T-cell (primary cell): Measurements from ENCODE around the gene IQGAP1. TPM values are rescaled to one million over a fixed set of nuclear protein-coding genes. Genes with fewer than 3 reads are reported as not detected.

Experiments
- ATAC-seq, 4 experiments: fragments of 200-7000 bp in 3 of 4; fragments of 150-1000 bp in 1 of 4; cut with Tn5 transposase; replicated peaks in 1 of 4; 1 replicate in 3 of 4; 2 replicates in 1 of 4; pipeline ENCODE4 v1.10.0; 2021; ENCODE audit warnings: moderate library complexity in 3 of 4, mild to moderate bottlenecking in 2 of 4, moderate number of reproducible peaks in 1 of 4
- CTCF ChIA-PET, 2 donors: fragments of 300-600 bp; sonication (Branson Sonifier 250); formaldehyde crosslinking; loops; one replicate each; lab custom pipeline; 2022; ENCODE audit warnings: antibody characterized with exemption in 2 of 2; lab: Charles Lee
- POLR2A ChIA-PET, 2 donors: fragments of 300-600 bp; sonication (Branson Sonifier 250); formaldehyde crosslinking; loops; one replicate each; lab custom pipeline; 2022; ENCODE audit warnings: antibody characterized with exemption in 2 of 2; lab: Charles Lee
- DNase-seq, 35 experiments: peaks; one replicate each; pipeline versions ENCODE4 v3.0.0 to v3.0.0-alpha.2; 2013 to 2023
- H3K27ac ChIP-seq: one replicate; pipeline ENCODE4 v1.5.1; 2013; ENCODE audit warnings: low read length
- H3K27me3 ChIP-seq, 2 experiments: replicated peaks in 1 of 2; 1 replicate in 1 of 2; 2 replicates in 1 of 2; pipeline versions ENCODE4 v1.6.1 to v1.7.0; 2013; ENCODE audit warnings: low read length in 1 of 2, mixed read lengths in 1 of 2; ENCODE audit not compliant: control insufficient read depth in 2 of 2, insufficient read depth in 2 of 2; ENCODE audit errors: extremely low read depth in 1 of 2
- H3K36me3 ChIP-seq, 2 donors: 1 replicate in 1 of 2; 2 replicates in 1 of 2; pipeline versions ENCODE4 v1.6.1 to v1.7.0; 2013; ENCODE audit warnings: low read length in 1 of 2; ENCODE audit not compliant: control insufficient read depth in 2 of 2, insufficient read depth in 1 of 2; ENCODE audit errors: extremely low read depth in 1 of 2
- H3K4me1 ChIP-seq, 2 experiments: 1 replicate in 1 of 2; 2 replicates in 1 of 2; pipeline versions ENCODE4 v1.6.1 to v1.7.0; 2013; ENCODE audit warnings: low read length in 2 of 2, mixed read lengths in 1 of 2; ENCODE audit not compliant: insufficient read depth in 2 of 2, control insufficient read depth in 1 of 2; ENCODE audit errors: extremely low read depth in 1 of 2
- H3K4me3 ChIP-seq, 2 donors: 1 replicate in 1 of 2; 2 replicates in 1 of 2; pipeline versions ENCODE4 v1.5.1 to v1.7.0; 2013; ENCODE audit warnings: mild to moderate bottlenecking in 2 of 2, low read length in 1 of 2, moderate library complexity in 1 of 2; ENCODE audit not compliant: control insufficient read depth in 1 of 2; ENCODE audit errors: extremely low read depth in 1 of 2
- H3K9me3 ChIP-seq: 2 replicates; pipeline ENCODE4 v1.7.0; 2013
- H3K27ac Mint-ChIP-seq, 2 donors: one replicate each; pipeline ENCODE4 v1.8.0; 2020 to 2021; ENCODE audit warnings: mild to moderate bottlenecking in 2 of 2, mixed read lengths in 2 of 2
- H3K27me3 Mint-ChIP-seq, 2 donors: one replicate each; pipeline ENCODE4 v1.8.0; 2021 to 2022; ENCODE audit warnings: mixed read lengths in 2 of 2
- H3K36me3 Mint-ChIP-seq: one replicate; pipeline ENCODE4 v1.8.0; 2021; ENCODE audit warnings: mixed read lengths
- H3K4me1 Mint-ChIP-seq, 3 donors: one replicate each; pipeline ENCODE4 v1.8.0; 2020 to 2022; ENCODE audit warnings: mixed read lengths in 3 of 3, mild to moderate bottlenecking in 1 of 3
- H3K4me3 Mint-ChIP-seq, 3 donors: one replicate each; pipeline ENCODE4 v1.8.0; 2020 to 2022; ENCODE audit warnings: mild to moderate bottlenecking in 3 of 3, mixed read lengths in 3 of 3, moderate library complexity in 3 of 3
- H3K9me3 Mint-ChIP-seq, 3 donors: one replicate each; pipeline ENCODE4 v1.8.0; 2020 to 2022; ENCODE audit warnings: mixed read lengths in 3 of 3
- WGBS: methylation state at CpG from one replicate; pipeline ENCODE4 v1.1.5; 2013; ENCODE audit warnings: missing lambda C conversion rate; ENCODE audit not compliant: insufficient coverage; 5-methylcytosine and 5-hydroxymethylcytosine counted together
- total RNA-seq, 35 experiments: library from RNA in 6 of 35; stranded (reverse) in 6 of 35; fragments of 120-200 nt in 1 of 35; gene quantifications; one replicate each; pipeline versions ENCODE4 v1.2.1 to v1.2.4 and lab custom pipeline; 2013 to 2026

Gene IQGAP1, protein sequence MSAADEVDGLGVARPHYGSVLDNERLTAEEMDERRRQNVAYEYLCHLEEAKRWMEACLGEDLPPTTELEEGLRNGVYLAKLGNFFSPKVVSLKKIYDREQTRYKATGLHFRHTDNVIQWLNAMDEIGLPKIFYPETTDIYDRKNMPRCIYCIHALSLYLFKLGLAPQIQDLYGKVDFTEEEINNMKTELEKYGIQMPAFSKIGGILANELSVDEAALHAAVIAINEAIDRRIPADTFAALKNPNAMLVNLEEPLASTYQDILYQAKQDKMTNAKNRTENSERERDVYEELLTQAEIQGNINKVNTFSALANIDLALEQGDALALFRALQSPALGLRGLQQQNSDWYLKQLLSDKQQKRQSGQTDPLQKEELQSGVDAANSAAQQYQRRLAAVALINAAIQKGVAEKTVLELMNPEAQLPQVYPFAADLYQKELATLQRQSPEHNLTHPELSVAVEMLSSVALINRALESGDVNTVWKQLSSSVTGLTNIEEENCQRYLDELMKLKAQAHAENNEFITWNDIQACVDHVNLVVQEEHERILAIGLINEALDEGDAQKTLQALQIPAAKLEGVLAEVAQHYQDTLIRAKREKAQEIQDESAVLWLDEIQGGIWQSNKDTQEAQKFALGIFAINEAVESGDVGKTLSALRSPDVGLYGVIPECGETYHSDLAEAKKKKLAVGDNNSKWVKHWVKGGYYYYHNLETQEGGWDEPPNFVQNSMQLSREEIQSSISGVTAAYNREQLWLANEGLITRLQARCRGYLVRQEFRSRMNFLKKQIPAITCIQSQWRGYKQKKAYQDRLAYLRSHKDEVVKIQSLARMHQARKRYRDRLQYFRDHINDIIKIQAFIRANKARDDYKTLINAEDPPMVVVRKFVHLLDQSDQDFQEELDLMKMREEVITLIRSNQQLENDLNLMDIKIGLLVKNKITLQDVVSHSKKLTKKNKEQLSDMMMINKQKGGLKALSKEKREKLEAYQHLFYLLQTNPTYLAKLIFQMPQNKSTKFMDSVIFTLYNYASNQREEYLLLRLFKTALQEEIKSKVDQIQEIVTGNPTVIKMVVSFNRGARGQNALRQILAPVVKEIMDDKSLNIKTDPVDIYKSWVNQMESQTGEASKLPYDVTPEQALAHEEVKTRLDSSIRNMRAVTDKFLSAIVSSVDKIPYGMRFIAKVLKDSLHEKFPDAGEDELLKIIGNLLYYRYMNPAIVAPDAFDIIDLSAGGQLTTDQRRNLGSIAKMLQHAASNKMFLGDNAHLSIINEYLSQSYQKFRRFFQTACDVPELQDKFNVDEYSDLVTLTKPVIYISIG (N-terminal part only)
- total RNA-seq (100 to 1,000 TPM; 125 to 158 (median 127) TPM), total RNA-seq (lab: John Stamatoyannopoulos, UW) (187 to 557 (median 342) reads per million in 29 experiments)
- total RNA-seq (2013): 188 TPM

DNA sequence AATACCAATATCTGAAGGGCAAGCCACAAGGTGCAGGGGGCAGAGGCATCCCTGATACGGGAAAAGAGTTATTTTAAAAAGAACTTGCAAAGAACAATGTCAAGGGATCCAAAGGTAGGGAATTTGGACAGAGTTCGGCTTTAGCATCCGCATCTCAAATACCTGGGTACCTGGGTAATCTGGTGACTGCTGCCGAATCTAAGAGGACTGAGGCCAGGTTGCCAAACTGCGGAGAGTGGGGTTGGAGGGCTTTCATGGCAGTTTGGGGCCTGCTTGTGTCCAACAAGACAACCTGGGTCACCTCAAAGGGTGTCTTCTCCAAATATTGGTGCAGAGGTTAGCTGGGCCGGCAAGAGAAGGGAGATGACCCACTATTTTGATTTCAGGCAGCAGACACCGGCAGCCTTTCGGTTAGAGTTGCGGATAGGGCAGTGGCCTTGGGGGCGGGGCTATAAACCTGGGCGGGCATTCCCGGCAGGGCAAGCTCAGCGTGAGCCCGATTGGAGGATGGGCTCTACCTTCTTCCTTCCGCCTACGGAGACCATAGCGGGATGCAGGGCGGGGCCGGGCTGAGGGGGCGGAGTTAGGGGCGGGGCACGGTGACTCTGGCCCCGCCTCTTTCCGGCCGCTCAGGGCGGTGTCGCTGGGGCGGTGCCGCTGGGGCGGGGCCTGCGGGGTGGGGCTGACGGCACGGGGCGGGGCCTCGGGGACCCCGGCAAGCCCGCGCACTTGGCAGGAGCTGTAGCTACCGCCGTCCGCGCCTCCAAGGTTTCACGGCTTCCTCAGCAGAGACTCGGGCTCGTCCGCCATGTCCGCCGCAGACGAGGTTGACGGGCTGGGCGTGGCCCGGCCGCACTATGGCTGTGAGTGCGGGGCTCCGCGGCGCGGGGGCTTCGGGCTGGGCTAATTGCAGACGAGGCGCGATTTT lies at the start of gene IQGAP1:
Gene IQGAP1, plus strand, starts transcription at position 709 of the 928 bp plus-strand sequence. Its CDS starts 100 bp downstream, at position 809.
- peaks cover 45 to 50% (median 46%) of the 10 kb centered on the region in 3 donors for H3K4me1 Mint-ChIP-seq
- WGBS: 7% methylated on average over 53 of the region's 62 CpGs
- POLR2A ChIA-PET: interaction anchor here (0.6 to 2.2 kb wide), 16 partner anchors 9 to 600 kb away, joined by 3 to 49 read pairs (median 5); no protein-coding TSS in a partner anchor

DNA sequence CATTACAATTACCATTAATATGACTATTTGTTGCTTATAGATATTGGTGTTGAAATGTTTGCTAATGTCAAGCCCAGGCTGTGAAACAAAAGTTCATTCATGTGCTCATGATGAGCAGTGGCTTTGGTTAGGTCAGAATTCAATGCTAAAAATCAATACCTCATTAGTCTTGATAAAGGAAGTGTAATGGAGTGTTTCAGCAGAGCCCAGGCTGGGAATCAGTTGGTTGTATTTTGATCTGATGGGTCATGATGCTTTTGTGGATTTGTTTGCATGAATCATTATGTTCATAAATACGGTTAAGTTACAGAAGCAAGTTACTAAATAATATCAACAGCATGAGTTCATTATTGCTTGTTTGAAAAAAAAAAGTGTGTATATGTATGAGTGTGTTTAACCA lies 49.5 kb upstream of the IQGAP1 start:
- H3K27me3 ChIP-seq: no peaks in the 10 kb centered on the region
- Mint-ChIP-seq H3K36me3 (no peaks in the 10 kb centered on the region), H3K27ac (no peak overlapping the region), H3K9me3 (no peaks in the 10 kb centered on the region), H3K4me1 (peaks cover 21 to 26% (median 23%) of the 10 kb centered on the region in 3 donors), H3K27me3 (no peaks in the 10 kb centered on the region), H3K4me3 (no peak overlapping the region)
- ATAC-seq (no peak), DNase-seq (no peak)
- no peaks in the 10 kb centered on the region for H3K9me3 ChIP-seq
- H3K36me3 ChIP-seq: no peaks in the 10 kb centered on the region
- H3K4me3 ChIP-seq: no peak overlapping the region
- H3K27ac ChIP-seq: no peak overlapping the region
- ChIA-PET POLR2A (no interaction called here), CTCF (no interaction called here)
- WGBS: no CpG with 5 or more reads among the region's 1 CpG
- peaks cover 20 to 24% of the 10 kb centered on the region in 2 experiments for H3K4me1 ChIP-seq

More for the DNA sequence above, at the start of gene IQGAP1:
- Histone ChIP-seq H3K27me3 (no peaks in the 10 kb centered on the region), H3K27ac (peak within 1 kb of the TSS; percentile 74), H3K4me3 (peak within 1 kb of the TSS; percentile 91 to 98), H3K9me3 (no peaks in the 10 kb centered on the region), H3K36me3 (peaks cover 4 to 12% of the 10 kb centered on the region in 2 donors), H3K4me1 (peaks cover 28 to 30% of the 10 kb centered on the region in 2 experiments)
- Mint-ChIP-seq H3K9me3 (no peaks in the 10 kb centered on the region), H3K36me3 (peaks cover 24% of the 10 kb centered on the region), H3K27ac (peak within 1 kb of the TSS; percentile 91 to 92), H3K4me3 (peak within 1 kb of the TSS; percentile 84 to 91 (median 91)), H3K27me3 (no peaks in the 10 kb centered on the region)
- DNase-seq: peak; percentile 90 to 98 (median 93)
- ATAC-seq: peak; percentile 90 to 94 (median 93)
- CTCF ChIA-PET: interaction anchor here in 1 of 2 donors (0.6 to 2.1 kb wide), 11 partner anchors 11 to 547 kb away, joined by 3 to 15 read pairs (median 5); partner anchors contain the start of gene UNC45A

GRCh38 chr15:90340345-90340744 lies 47.7 kb upstream of the IQGAP1 start:
- Histone ChIP-seq H3K27ac (no peak overlapping the region), H3K4me3 (no peak overlapping the region), H3K36me3 (no peaks in the 10 kb centered on the region), H3K4me1 (peaks cover 20 to 27% of the 10 kb centered on the region in 2 experiments), H3K9me3 (no peaks in the 10 kb centered on the region), H3K27me3 (no peaks in the 10 kb centered on the region)
- Mint-ChIP-seq H3K27me3 (no peaks in the 10 kb centered on the region), H3K4me3 (no peak overlapping the region), H3K36me3 (no peaks in the 10 kb centered on the region), H3K9me3 (no peaks in the 10 kb centered on the region), H3K4me1 (peaks cover 24 to 30% (median 25%) of the 10 kb centered on the region in 3 donors), H3K27ac (no peak overlapping the region)
- ChIA-PET CTCF (no interaction called here), POLR2A (no interaction called here)
- no peak for DNase-seq
- no peak for ATAC-seq
- 92% methylated on average over 4 of the region's 6 CpGs for WGBS

GRCh38 chr15:90343302-90343790 lies 44.7 kb upstream of the IQGAP1 start:
- H3K36me3 ChIP-seq: no peaks in the 10 kb centered on the region
- H3K4me1 ChIP-seq: peaks cover 12 to 18% of the 10 kb centered on the region in 2 experiments
- H3K27me3 Mint-ChIP-seq: no peaks in the 10 kb centered on the region
- CTCF ChIA-PET: interaction anchor here in 1 of 2 donors (0.5 kb wide), 1 partner anchor 613 kb away, joined by 3 read pairs; no protein-coding TSS in a partner anchor
- peaks cover 14 to 18% (median 16%) of the 10 kb centered on the region in 3 donors for H3K4me1 Mint-ChIP-seq
- POLR2A ChIA-PET: no interaction called here
- no peak overlapping the region for H3K27ac ChIP-seq
- no peaks in the 10 kb centered on the region for H3K9me3 ChIP-seq
- no peaks in the 10 kb centered on the region for H3K27me3 ChIP-seq
- no peaks in the 10 kb centered on the region for H3K9me3 Mint-ChIP-seq
- H3K36me3 Mint-ChIP-seq: no peaks in the 10 kb centered on the region
- no peak for DNase-seq
- no peak for ATAC-seq
- 91% methylated on average over 4 of the region's 5 CpGs for WGBS
- no peak overlapping the region for H3K4me3 ChIP-seq
- H3K27ac Mint-ChIP-seq: no peak overlapping the region
- H3K4me3 Mint-ChIP-seq: no peak overlapping the region

DNA sequence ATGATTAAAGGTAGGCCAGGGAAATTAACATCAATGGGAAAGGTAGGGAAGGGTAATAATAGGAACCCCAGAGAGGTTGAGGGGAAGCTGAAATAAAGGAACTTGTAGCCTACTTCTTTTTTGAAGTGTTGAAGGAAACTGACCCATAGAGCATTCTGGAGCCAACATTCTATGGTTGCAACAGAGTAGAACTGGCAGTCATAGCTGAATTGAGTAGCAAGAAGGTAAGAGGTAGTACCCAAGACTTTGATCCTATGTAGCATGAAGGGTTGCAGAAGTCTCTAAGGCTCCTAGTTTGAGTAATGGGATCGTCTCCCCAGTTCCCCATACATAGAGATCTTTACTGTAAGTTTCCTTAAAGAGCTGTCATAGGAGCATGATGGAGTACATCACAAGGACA lies 43.4 kb upstream of the IQGAP1 start:
- no peak for DNase-seq
- Histone ChIP-seq H3K4me3 (no peak overlapping the region), H3K27me3 (no peaks in the 10 kb centered on the region), H3K4me1 (peaks cover 12 to 18% of the 10 kb centered on the region in 2 experiments), H3K27ac (no peak overlapping the region), H3K36me3 (no peaks in the 10 kb centered on the region), H3K9me3 (no peaks in the 10 kb centered on the region)
- H3K4me1 Mint-ChIP-seq: peaks cover 14 to 18% (median 16%) of the 10 kb centered on the region in 3 donors
- no CpG with 5 or more reads among the region's 1 CpG for WGBS
- H3K36me3 Mint-ChIP-seq: no peaks in the 10 kb centered on the region
- H3K4me3 Mint-ChIP-seq: no peak overlapping the region
- CTCF ChIA-PET: interaction anchor here in 1 of 2 donors (0.6 kb wide), 1 partner anchor 9 kb away, joined by 3 read pairs; no protein-coding TSS in a partner anchor
- H3K27ac Mint-ChIP-seq: no peak overlapping the region
- POLR2A ChIA-PET: interaction anchor here in 1 of 2 donors (0.5 kb wide), 1 partner anchor 21 kb away, joined by 4 read pairs; no protein-coding TSS in a partner anchor
- ATAC-seq: no peak
- no peaks in the 10 kb centered on the region for H3K9me3 Mint-ChIP-seq
- H3K27me3 Mint-ChIP-seq: no peaks in the 10 kb centered on the region
